Activated naive CD8-positive, alpha-beta T cell treated with anti-CD3 and anti-CD28 coated beads, Interleukin-2, amount 50 U/mL, for 24 hours (primary cell): ENCODE measurements around the gene PAX1.

Source experiments
- ATAC-seq: fragments of 150-1000 bp; cut with Tn5 transposase; one replicate; pipeline ENCODE4 v1.10.0; 2021
- DNase-seq: peaks from one replicate; pipeline ENCODE4 v3.0.0; 2021
- H3K27ac Mint-ChIP-seq: one replicate; pipeline ENCODE4 v1.8.0; 2021; ENCODE audit warnings: mild to moderate bottlenecking, mixed read lengths
- H3K27me3 Mint-ChIP-seq: one replicate; pipeline ENCODE4 v1.8.0; 2021; ENCODE audit warnings: mixed read lengths
- H3K36me3 Mint-ChIP-seq: one replicate; pipeline ENCODE4 v1.8.0; 2021; ENCODE audit warnings: low read depth, mixed read lengths
- H3K4me1 Mint-ChIP-seq: one replicate; pipeline ENCODE4 v1.8.0; 2021; ENCODE audit warnings: mixed read lengths
- H3K4me3 Mint-ChIP-seq: one replicate; pipeline ENCODE4 v1.8.0; 2021; ENCODE audit warnings: mild to moderate bottlenecking, moderate library complexity, mixed read lengths
- H3K9me3 Mint-ChIP-seq: one replicate; pipeline ENCODE4 v1.8.0; 2021; ENCODE audit warnings: mixed read lengths

PAX1 gene

DNA sequence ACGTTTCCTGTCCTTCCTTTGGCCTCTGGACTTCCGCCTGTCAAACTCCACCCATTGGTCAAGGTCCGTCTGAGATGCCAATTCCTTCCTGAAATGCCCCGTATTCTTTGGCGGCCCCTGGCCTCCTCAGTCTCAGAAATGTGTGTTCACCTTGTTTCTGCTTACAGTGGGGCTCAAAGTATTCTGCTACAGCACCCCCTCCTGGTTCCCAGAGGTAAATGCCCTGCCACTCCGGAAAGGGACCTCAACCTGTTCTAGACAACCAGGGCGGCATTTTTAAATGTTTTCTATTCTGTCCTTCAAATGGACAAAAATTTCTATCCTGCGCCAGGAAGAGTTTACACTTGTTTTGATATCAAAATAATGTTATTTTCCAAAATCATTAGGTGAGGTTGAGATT is 12.1 kb upstream of the PAX1 start:
- Mint-ChIP-seq H3K27me3 (peaks cover 17% of the 10 kb centered on the region), H3K36me3 (no peaks in the 10 kb centered on the region), H3K27ac (no peak overlapping the region), H3K4me3 (no peak overlapping the region), H3K9me3 (no peaks in the 10 kb centered on the region), H3K4me1 (no peaks in the 10 kb centered on the region)
- DNase-seq (no peak), ATAC-seq (no peak)

DNA sequence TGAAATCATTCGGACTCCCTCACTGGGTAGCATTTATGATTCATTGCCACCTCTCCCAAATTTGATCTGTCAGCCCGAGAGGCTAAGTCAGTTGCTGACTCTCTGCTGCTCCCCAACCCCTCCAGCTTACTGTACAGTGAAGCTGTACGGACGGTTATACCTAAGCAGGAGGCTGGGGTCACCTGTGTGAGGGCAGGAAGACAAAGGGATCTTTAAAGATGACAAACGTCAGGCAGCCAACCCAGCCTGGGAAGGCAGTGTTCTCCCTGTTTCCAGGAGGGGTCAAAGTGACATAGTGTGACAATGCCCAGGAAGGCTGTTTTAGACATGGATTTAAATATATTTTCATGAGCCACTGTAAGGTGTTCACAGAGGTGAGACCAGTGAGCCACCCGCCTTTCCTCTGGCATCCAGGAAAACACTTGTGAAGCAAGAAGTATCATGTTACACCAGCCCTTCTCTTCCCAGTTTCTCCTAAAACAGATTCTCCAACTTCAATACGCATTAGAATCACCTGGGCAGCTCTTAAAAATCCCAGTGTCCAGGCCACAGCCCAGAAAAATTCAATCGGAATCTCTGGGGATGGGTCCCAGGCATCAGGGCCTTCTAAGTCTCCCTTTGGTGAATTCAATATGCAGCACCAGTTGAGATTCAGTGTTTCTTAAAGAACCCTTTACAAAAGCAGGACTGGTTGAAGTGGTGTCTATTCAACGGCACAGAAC is 6.8 kb upstream of the PAX1 start:
- no peak for DNase-seq
- Mint-ChIP-seq H3K27ac (no peak overlapping the region), H3K27me3 (peaks cover 60% of the 10 kb centered on the region), H3K9me3 (no peaks in the 10 kb centered on the region), H3K36me3 (no peaks in the 10 kb centered on the region), H3K4me1 (no peaks in the 10 kb centered on the region), H3K4me3 (no peak overlapping the region)
- no peak for ATAC-seq

DNA sequence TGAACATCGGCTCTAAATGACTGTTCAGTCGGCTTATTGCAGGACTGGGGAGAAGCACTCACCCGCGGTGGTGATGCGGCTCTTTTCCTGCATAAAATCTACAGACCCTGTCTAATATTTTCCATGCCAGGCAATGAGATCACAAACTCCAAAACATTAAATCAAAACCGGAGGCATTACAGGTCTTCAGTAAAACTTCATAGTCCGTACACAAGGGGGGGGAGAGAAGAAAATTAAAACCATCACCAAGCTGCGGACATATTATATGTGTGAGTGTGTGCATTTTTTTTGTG is 6.3 kb upstream of the PAX1 start:
- DNase-seq = no peak
- Mint-ChIP-seq H3K27ac (no peak overlapping the region), H3K36me3 (no peaks in the 10 kb centered on the region), H3K4me3 (no peak overlapping the region), H3K27me3 (peaks cover 61% of the 10 kb centered on the region), H3K4me1 (no peaks in the 10 kb centered on the region), H3K9me3 (no peaks in the 10 kb centered on the region)
- ATAC-seq = no peak

DNA sequence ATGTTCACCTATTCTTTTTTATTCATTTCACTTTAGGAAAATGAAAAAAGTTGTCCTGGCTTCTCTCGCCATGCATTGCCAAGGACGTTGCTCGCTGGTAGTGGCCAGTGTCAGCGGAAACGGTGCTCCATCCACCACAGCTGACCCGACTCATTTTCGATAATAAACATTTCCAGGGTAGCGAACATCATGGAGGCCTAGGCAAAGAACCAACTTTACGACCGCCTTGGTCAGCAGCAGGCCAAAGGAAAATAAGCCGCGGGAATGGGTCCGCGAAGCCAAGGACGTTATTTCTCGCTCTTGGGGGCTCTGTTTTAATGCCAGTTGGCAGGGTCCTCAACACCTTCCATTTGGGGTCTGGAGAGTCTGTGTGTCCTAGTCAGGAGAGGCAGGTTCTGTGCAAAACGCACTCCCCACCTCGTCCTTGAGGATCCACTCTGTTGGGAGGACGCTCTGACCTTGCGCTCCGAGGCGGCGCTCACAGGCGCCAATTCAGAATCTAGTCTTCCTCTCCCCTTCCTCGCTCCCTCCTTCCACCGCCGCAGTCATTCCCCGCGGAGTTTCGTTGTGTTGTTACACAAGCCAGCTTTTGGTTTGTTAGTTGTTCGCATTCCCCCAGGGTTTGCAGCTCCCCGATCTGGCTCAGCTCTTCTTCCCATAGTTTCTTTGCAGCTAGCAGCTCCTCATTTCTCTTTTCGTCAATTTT is 4.1 kb upstream of the PAX1 start:
- Mint-ChIP-seq H3K27ac (no peak overlapping the region), H3K9me3 (no peaks in the 10 kb centered on the region), H3K27me3 (peaks cover 69% of the 10 kb centered on the region), H3K36me3 (no peaks in the 10 kb centered on the region), H3K4me1 (no peaks in the 10 kb centered on the region), H3K4me3 (no peak overlapping the region)
- no peak for ATAC-seq
- DNase-seq = no peak

DNA sequence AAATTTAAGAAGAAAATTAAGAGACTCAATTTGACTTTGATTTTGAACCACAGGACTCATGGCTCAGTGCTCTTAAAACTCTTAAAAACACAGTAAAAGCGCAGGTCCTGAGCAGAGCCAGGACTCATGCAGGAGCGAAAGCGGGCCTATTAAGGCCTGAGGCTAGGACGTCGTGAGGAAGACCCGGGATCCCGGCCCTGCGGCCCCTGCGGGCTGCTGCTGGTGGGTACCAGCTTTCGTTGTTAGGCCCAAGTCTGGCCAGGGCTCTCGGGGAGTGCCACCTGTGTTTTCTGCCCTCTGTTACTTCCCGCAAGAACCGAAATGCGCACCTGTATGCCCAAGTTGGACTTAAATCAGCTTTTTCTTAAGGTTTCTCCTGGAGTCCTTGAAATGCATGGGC is 3.4 kb upstream of the PAX1 start:
- H3K4me3 Mint-ChIP-seq = no peak overlapping the region

DNA sequence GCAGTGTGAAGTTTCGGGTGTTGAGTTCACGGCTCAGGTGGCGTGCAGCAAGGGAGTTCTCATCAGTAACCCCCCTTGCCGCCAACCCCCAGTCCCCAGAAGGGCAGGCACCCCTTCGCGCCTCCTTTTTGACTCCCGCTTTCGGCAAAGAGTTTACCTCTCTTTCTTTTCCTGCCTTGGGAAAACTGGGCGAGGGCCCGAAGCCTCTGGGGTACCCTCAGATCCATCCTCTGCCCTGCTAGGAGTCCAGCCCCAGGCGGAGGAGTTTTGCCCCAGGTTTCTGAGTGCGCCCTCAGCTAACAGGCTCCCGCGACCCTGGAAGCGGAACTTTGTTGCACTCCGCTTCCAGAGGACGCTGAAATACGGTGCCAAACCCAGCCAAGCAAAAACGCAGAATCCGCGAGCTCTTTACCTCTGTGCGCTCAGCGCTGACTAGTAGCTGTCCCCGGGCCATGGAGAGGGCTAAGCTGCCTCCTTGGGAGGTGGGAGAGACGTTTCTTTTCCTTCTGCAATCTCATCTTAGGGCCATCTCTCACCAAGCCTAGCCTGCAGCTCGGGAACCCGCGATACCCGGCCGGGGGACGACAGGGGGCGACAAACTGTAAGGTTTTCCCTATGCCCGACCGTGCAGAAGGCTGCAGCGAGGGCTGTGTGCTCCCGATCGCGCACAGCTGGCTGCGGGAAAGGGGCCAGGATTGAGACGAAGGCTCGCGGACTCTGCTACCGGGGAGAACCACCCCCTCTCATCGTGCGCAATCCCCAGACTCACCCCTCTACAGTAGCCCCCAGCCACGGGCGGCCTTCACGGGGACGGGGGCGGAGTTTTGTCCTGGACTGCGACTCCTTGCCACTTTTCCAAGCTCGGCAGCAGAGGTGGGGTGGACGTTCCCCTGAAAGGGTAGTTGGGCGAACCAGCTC is 2.7 kb upstream of the PAX1 start:
- Mint-ChIP-seq H3K27me3 (peaks cover 80% of the 10 kb centered on the region), H3K36me3 (no peaks in the 10 kb centered on the region), H3K9me3 (no peaks in the 10 kb centered on the region), H3K4me3 (no peak overlapping the region), H3K4me1 (no peaks in the 10 kb centered on the region), H3K27ac (no peak overlapping the region)
- DNase-seq (peak; percentile 65), ATAC-seq (peak; percentile 20)

More for the DNA sequence above, 3.4 kb upstream of the PAX1 start:
- Mint-ChIP-seq H3K27ac (no peak overlapping the region), H3K4me1 (no peaks in the 10 kb centered on the region), H3K27me3 (peaks cover 74% of the 10 kb centered on the region), H3K9me3 (no peaks in the 10 kb centered on the region), H3K36me3 (no peaks in the 10 kb centered on the region)
- ATAC-seq = no peak
- DNase-seq = no peak

DNA sequence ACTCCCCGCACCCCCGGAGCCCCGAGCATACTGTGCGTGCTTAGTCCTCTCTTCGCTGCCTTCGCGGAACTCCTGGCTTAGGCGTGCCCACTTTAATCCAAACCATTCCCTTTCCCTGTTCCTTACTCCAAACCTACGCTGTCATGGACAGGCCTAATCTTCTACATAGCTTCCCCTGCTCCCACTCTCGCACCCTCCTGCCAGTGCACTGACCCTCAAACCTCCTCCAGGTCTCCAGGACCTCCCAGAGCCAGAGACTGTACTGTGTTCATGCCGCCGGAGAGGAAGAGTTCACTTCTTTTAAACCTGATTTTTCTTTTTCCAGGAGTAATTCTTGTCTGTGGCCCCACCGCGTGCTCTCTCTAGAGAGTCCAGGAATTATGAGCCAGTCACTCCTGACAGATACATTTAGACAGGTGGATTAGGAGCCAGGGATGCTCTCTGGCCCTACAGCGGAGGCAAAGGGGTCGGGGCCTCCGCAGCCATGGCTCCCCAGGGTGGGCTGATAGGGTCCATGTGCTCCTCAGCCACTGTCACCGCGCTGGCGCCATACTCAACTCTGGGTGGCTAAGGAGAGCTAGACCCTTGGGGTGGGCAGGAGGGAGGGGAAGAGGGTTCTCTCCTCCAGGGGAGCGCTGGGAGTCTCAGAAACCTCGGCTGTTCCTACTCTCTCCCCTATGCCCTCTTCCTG is 1.6 kb upstream of the PAX1 start:
- Mint-ChIP-seq H3K36me3 (no peaks in the 10 kb centered on the region), H3K4me1 (no peaks in the 10 kb centered on the region), H3K4me3 (no peak overlapping the region), H3K27me3 (peaks cover 88% of the 10 kb centered on the region), H3K27ac (peak overlapping the region; percentile 23), H3K9me3 (no peaks in the 10 kb centered on the region)
- no peak for ATAC-seq
- no peak for DNase-seq

DNA sequence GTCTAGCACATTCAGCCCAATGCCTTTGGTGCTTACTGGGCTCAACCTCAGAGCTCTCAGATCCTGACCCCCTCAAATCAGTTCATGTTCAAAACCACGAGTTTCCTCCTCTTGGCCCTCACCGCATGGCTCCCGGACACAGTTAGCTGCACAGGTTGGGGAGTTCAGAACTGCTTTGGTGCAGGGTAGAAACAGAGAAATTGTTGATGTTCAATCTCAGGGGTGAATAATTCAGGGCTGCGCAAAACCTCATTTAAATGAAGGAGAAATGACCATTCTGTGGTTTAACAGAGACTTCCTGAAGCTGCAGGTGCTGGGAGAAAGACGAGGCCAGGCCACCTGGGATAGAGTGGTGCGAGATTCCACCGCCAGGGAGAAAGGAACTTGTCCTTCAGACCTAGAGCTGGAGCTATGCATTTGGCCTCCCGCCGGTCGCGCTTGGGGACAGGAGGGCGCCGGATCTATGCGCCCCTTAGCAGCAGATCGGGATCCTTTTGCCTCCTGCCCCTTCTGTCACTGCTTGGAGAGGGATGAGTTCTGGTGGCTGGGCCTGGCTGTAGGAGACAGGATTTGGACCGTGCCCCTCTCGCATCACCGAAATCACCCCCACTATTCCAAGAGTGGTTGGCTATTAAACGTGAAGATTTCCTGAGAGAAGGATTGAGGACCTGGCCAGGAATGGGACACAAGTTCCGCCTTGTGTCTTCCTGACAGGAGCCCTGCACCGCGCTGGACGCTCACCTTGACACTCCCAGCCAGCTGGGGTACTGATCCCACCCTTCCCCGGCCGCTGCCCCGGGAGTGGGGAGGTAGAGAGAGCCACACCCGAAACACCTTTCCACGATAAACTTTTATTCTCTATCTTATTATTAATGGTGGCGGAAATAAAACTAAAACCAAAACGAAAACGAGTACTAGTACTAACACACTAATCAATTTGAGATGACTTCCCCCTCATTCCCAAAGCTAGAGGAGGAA is 767 bp upstream of the PAX1 start:
- H3K27ac Mint-ChIP-seq = no peak overlapping the region

DNA sequence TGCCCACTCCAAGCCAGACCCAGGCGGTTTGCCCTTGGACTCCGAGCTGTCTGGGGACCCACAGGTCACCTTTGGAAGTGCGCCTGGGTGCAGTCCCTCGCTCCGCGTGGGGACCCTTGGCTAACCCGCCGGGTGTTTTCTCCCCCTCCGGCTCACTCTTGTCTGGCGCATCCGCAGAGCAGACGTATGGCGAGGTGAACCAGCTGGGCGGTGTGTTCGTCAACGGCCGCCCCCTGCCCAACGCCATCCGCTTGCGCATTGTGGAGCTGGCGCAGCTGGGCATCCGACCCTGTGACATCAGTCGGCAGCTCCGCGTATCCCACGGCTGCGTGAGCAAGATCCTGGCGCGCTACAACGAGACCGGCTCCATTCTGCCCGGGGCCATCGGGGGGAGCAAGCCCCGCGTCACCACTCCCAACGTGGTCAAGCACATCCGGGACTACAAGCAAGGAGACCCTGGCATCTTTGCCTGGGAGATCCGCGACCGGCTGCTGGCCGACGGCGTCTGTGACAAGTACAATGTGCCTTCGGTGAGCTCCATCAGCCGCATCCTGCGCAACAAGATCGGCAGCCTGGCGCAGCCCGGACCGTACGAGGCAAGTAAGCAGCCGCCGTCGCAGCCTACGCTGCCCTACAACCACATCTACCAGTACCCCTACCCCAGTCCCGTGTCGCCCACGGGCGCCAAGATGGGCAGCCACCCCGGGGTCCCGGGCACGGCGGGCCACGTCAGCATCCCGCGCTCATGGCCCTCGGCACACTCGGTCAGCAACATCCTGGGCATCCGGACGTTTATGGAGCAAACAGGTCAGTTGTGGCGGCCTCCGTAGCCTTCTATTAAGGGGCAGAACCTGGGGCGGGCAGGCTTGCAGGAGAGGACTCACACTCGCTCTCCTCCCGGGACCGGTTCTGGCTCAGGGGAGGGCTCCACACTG is 1.1 kb downstream of the PAX1 start:
- no peak overlapping the region for H3K27ac Mint-ChIP-seq
- H3K9me3 Mint-ChIP-seq = no peaks in the 10 kb centered on the region
- peaks cover 79% of the 10 kb centered on the region for H3K27me3 Mint-ChIP-seq
- no peak for DNase-seq
- no peak overlapping the region for H3K4me3 Mint-ChIP-seq
- H3K4me1 Mint-ChIP-seq = no peaks in the 10 kb centered on the region
- ATAC-seq = no peak
- no peaks in the 10 kb centered on the region for H3K36me3 Mint-ChIP-seq

More for the DNA sequence above, 767 bp upstream of the PAX1 start:
- H3K9me3 Mint-ChIP-seq = no peaks in the 10 kb centered on the region
- H3K27me3 Mint-ChIP-seq = peaks cover 86% of the 10 kb centered on the region
- DNase-seq (no peak), ATAC-seq (no peak)
- no peaks in the 10 kb centered on the region for H3K36me3 Mint-ChIP-seq
- H3K4me3 Mint-ChIP-seq = no peak overlapping the region
- H3K4me1 Mint-ChIP-seq = no peaks in the 10 kb centered on the region

DNA sequence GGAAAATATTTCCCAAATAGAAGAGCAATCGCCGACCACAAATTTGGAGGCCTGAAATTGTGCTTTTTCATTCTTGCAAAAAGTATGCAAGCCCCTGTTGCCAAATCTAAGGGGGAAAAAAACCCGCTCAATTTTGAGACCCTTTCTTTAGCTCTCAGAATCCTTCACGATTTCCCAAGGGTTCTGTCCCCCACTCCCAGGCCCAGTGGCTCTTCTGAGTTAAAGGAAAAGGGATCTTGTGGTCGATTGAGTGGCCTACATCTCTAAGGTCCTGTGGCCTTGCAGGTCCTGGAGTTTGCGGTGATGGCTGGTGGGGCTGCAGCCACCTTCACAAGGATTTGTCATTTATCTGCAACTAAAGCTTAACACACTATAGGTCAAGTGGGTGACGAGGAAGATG is 1.8 kb downstream of the PAX1 start:
- no peak overlapping the region for H3K27ac Mint-ChIP-seq
- ATAC-seq (no peak), DNase-seq (no peak)
- peaks cover 73% of the 10 kb centered on the region for H3K27me3 Mint-ChIP-seq
- H3K9me3 Mint-ChIP-seq = no peaks in the 10 kb centered on the region
- H3K36me3 Mint-ChIP-seq = no peaks in the 10 kb centered on the region
- no peaks in the 10 kb centered on the region for H3K4me1 Mint-ChIP-seq
- H3K4me3 Mint-ChIP-seq = no peak overlapping the region

DNA sequence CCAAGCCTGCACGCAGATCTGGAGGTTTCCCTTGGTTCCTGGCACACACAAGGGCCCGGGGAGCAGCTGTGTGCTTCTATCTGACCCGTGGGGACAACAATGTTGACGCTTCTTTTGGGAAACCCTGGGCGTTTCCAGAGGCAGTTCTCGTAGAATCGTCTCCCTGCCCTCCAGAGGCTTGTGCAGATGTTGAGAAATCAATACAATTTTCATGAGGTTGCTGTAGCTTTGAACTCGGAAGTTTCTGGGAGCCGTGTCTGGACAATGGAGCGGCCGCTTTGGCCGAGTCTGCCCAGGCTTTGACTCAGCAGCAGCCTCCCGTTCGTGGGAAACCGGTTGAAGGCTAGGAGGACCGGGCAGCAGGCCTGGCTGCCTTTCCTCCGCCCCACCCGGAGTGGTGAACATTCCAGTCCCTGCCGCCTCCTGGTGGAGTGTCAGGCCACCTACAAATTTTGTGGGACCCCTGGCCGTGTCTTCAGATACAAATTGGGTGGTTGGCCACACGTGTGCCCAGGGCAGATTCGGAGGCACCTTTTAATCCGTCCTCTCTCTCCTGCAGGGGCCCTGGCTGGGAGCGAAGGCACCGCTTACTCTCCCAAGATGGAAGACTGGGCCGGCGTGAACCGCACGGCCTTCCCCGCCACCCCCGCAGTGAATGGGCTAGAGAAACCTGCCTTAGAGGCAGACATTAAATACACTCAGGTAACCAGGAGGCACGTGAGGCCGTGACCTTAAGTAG is 2.7 kb downstream of the PAX1 start:
- ATAC-seq (no peak), DNase-seq (no peak)
- Mint-ChIP-seq H3K9me3 (no peaks in the 10 kb centered on the region), H3K36me3 (no peaks in the 10 kb centered on the region), H3K4me1 (no peaks in the 10 kb centered on the region), H3K27me3 (peaks cover 73% of the 10 kb centered on the region), H3K27ac (no peak overlapping the region), H3K4me3 (no peak overlapping the region)

DNA sequence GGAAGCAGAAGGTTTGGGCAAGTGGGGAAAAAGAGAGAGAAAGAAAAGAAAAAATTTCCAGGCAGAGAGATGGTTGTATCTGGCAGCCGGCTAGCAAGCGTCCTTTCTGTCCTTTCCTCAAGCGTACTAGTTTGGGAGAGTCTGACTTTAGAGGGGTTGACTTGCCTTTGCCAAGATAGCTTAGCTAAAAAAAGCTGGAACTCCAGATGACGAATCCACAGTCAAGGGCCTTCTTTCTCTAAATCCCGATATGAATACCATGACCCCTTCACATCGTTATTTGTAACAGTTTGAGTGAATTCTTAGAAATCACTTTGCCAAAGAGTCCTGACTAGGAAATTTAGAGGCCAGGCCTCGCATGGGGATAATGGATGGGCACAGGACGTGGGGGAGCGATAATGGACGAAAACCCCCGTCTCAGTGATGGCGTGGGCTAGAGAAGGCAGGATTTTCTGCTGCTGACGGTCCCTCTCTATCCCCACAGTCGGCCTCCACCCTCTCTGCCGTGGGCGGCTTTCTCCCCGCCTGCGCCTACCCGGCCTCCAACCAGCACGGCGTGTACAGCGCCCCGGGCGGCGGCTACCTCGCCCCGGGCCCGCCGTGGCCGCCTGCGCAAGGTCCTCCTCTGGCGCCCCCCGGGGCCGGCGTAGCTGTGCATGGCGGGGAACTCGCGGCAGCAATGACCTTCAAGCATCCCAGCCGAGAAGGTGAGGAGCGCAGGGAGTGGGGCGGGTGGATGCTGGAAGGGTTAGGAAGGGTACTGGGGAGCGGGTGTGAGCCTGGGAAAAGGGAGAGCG is 3.5 kb downstream of the PAX1 start:
- H3K9me3 Mint-ChIP-seq = no peaks in the 10 kb centered on the region
- no peak overlapping the region for H3K27ac Mint-ChIP-seq
- H3K4me1 Mint-ChIP-seq = no peaks in the 10 kb centered on the region
- H3K4me3 Mint-ChIP-seq = no peak overlapping the region
- DNase-seq (no peak), ATAC-seq (no peak)
- H3K36me3 Mint-ChIP-seq = no peaks in the 10 kb centered on the region
- H3K27me3 Mint-ChIP-seq = peaks cover 71% of the 10 kb centered on the region
